Neural cell (in vitro differentiated cells): Measurements from ENCODE around the gene ZNRF4. TPM values are rescaled to one million over a fixed set of nuclear protein-coding genes. Genes with fewer than 3 reads are reported as not detected.

Experiments
- H2AFZ ChIP-seq: fragments of 200-600, 300-800 bp; sonication (generic), shearing (Covaris generic); 2 replicates; pipeline ENCODE4 v1.6.0; 2014; ENCODE audit warnings: low read depth, mild to moderate bottlenecking, antibody characterized with exemption, low read length, moderate library complexity
- H3F3A ChIP-seq: fragments of 200-600 bp; shearing (Covaris generic); 2 replicates; pipeline ENCODE4 v1.6.1; 2016; ENCODE audit warnings: mild to moderate bottlenecking, moderate library complexity, mixed read lengths, antibody characterized with exemption, low read length; ENCODE audit not compliant: insufficient read depth, poor library complexity, severe bottlenecking
- H3K27ac ChIP-seq: fragments of 200-600, 300-800 bp; sonication (generic), shearing (Covaris generic); 2 replicates; pipeline ENCODE4 v1.5.1; 2014; ENCODE audit warnings: mild to moderate bottlenecking, low read length, moderate library complexity
- H3K27me3 ChIP-seq: fragments of 300-800, 200-600 bp; sonication (generic), shearing (Covaris generic); 2 replicates; pipeline ENCODE4 v1.6.0; 2014; ENCODE audit warnings: mild to moderate bottlenecking, low read depth, low read length, moderate library complexity; ENCODE audit not compliant: insufficient read depth
- H3K36me3 ChIP-seq: fragments of 300-800, 200-600 bp; sonication (generic), shearing (Covaris generic); 2 replicates; pipeline ENCODE4 v1.5.1; 2014; ENCODE audit warnings: mild to moderate bottlenecking, antibody characterized with exemption, low read length, moderate library complexity; ENCODE audit not compliant: insufficient read depth
- H3K4me2 ChIP-seq: fragments of 300-800, 200-600 bp; sonication (generic), shearing (Covaris generic); 2 replicates; pipeline ENCODE4 v1.6.0; 2014; ENCODE audit warnings: mild to moderate bottlenecking, low read length
- H3K4me3 ChIP-seq: fragments of 300-800, 200-600 bp; sonication (generic), shearing (Covaris generic); 2 replicates; pipeline ENCODE4 v1.5.1; 2014; ENCODE audit warnings: mild to moderate bottlenecking, low read length, moderate library complexity
- H3K79me2 ChIP-seq: fragments of 200-600 bp; shearing (Covaris generic); replicated peaks from 2 replicates; pipeline ENCODE4 v1.6.0; 2014; ENCODE audit warnings: mild to moderate bottlenecking, low read length, moderate library complexity; ENCODE audit not compliant: insufficient read depth
- H3K9ac ChIP-seq: fragments of 300-800, 200-600 bp; sonication (generic), shearing (Covaris generic); 2 replicates; pipeline ENCODE4 v1.6.1; 2016; ENCODE audit warnings: mild to moderate bottlenecking, low read length, mixed read lengths
- H3K9me2 ChIP-seq: fragments of 200-600 bp; shearing (Covaris generic); 2 replicates; pipeline ENCODE4 v1.6.1; 2016; ENCODE audit warnings: mild to moderate bottlenecking, low read length, mixed read lengths; ENCODE audit not compliant: insufficient read depth
- H3K9me3 ChIP-seq: fragments of 200-600, 300-800 bp; sonication (generic), shearing (Covaris generic); 2 replicates; pipeline ENCODE4 v1.6.1; 2016; ENCODE audit warnings: mild to moderate bottlenecking, mixed run types, low read length, moderate library complexity, mixed read lengths
- H4K20me1 ChIP-seq: fragments of 200-600 bp; shearing (Covaris generic); 2 replicates; pipeline ENCODE4 v1.6.1; 2016; ENCODE audit warnings: mild to moderate bottlenecking, mixed run types; ENCODE audit not compliant: insufficient read depth
- EP300 ChIP-seq: fragments of 450-650 bp; conservative IDR thresholded peaks from 2 replicates; pipeline ENCODE4 v1.6.1; 2014; ENCODE audit warnings: antibody characterized with exemption, mild to moderate bottlenecking, moderate library complexity; ENCODE audit not compliant: poor library complexity, severe bottlenecking
- EZH2 ChIP-seq: fragments of 200-600, 300-800 bp; shearing (Covaris generic), sonication (generic); IDR thresholded peaks from 2 replicates; pipeline ENCODE4 v1.6.1; 2014; ENCODE audit warnings: antibody characterized with exemption, low read length, borderline replicate concordance, mild to moderate bottlenecking; ENCODE audit not compliant: insufficient read depth, poor library complexity, severe bottlenecking
- MXI1 ChIP-seq: fragments of 450-650 bp; conservative IDR thresholded peaks from 2 replicates; pipeline ENCODE4 v1.6.1; 2014; ENCODE audit warnings: antibody characterized with exemption, mild to moderate bottlenecking; ENCODE audit not compliant: poor library complexity, severe bottlenecking
- POLR2AphosphoS5 ChIP-seq: IDR thresholded peaks from 2 replicates; pipeline ENCODE4 v1.6.1; 2012
- RAD21 ChIP-seq: fragments of 450-650 bp; conservative IDR thresholded peaks from 2 replicates; pipeline ENCODE4 v1.6.1; 2014; ENCODE audit warnings: antibody characterized with exemption, mild to moderate bottlenecking, moderate library complexity
- SMC3 ChIP-seq: fragments of 450-650 bp; conservative IDR thresholded peaks from 2 replicates; pipeline ENCODE4 v1.6.1; 2014; ENCODE audit warnings: antibody characterized with exemption, mild to moderate bottlenecking, moderate library complexity; ENCODE audit not compliant: poor library complexity
- TAF1 ChIP-seq: IDR thresholded peaks from 2 replicates; pipeline ENCODE4 v1.6.1; 2012; ENCODE audit warnings: low read depth
- polyA plus RNA-seq: library from polyadenylated mRNA; depleted of rRNA; stranded (reverse); fragments of >200 nt; gene quantifications from 2 replicates; pipeline ENCODE4 v1.2.3, GENCODE V29; 2014
- TF ChIP-seq, protein P1 (sequence below): fragments of 450-650 bp; IDR thresholded peaks from 2 replicates; pipeline ENCODE4 v1.5.1; 2014; ENCODE audit warnings: antibody characterized with exemption, mild to moderate bottlenecking, moderate library complexity; ENCODE audit not compliant: poor library complexity, severe bottlenecking
- TF ChIP-seq, protein P2 (sequence below): IDR thresholded peaks from 2 replicates; pipeline ENCODE4 v1.6.1; 2012; ENCODE audit warnings: borderline replicate concordance

ZNRF4 gene
- polyA plus RNA-seq, 1 donor from 2014 or later: not detected

DNA sequence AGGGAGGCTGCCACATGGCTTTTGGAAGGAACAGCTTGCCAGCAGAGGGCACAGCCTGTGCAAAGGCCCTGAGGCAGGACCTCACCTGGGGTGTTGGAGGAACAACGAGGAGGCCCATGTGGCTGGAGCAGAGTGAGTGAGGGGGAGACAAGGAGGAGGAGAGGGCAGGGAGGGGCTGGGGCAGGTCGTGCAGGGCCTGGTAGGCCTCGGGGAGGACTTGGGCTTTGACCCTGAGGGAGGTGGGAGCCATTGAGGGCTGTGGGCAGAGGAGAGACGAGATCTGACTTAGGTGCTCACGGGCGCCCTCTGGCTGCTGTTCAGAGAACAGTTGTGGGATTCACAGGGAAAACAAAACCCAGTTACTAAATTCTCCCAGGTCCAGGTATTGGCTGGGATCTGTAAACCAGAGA, 25.2 kb downstream of the ZNRF4 start:
- H3K36me3 ChIP-seq: no peaks in the 10 kb centered on the region
- no peak overlapping the region for H3K4me3 ChIP-seq
- no peaks in the 10 kb centered on the region for H3K79me2 ChIP-seq
- no peaks in the 10 kb centered on the region for H3K9me2 ChIP-seq
- no peaks in the 10 kb centered on the region for H3K27me3 ChIP-seq
- H3K9ac ChIP-seq: no peak overlapping the region
- peaks cover 9% of the 10 kb centered on the region for H3F3A ChIP-seq
- no peaks in the 10 kb centered on the region for H3K9me3 ChIP-seq
- H3K27ac ChIP-seq: no peak overlapping the region
- TF ChIP-seq SMC3 (peak; percentile 25), RAD21 (no peak)
- TF ChIP-seq, protein P1, sequence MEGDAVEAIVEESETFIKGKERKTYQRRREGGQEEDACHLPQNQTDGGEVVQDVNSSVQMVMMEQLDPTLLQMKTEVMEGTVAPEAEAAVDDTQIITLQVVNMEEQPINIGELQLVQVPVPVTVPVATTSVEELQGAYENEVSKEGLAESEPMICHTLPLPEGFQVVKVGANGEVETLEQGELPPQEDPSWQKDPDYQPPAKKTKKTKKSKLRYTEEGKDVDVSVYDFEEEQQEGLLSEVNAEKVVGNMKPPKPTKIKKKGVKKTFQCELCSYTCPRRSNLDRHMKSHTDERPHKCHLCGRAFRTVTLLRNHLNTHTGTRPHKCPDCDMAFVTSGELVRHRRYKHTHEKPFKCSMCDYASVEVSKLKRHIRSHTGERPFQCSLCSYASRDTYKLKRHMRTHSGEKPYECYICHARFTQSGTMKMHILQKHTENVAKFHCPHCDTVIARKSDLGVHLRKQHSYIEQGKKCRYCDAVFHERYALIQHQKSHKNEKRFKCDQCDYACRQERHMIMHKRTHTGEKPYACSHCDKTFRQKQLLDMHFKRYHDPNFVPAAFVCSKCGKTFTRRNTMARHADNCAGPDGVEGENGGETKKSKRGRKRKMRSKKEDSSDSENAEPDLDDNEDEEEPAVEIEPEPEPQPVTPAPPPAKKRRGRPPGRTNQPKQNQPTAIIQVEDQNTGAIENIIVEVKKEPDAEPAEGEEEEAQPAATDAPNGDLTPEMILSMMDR: peak; percentile 27
- TF ChIP-seq, protein P2, sequence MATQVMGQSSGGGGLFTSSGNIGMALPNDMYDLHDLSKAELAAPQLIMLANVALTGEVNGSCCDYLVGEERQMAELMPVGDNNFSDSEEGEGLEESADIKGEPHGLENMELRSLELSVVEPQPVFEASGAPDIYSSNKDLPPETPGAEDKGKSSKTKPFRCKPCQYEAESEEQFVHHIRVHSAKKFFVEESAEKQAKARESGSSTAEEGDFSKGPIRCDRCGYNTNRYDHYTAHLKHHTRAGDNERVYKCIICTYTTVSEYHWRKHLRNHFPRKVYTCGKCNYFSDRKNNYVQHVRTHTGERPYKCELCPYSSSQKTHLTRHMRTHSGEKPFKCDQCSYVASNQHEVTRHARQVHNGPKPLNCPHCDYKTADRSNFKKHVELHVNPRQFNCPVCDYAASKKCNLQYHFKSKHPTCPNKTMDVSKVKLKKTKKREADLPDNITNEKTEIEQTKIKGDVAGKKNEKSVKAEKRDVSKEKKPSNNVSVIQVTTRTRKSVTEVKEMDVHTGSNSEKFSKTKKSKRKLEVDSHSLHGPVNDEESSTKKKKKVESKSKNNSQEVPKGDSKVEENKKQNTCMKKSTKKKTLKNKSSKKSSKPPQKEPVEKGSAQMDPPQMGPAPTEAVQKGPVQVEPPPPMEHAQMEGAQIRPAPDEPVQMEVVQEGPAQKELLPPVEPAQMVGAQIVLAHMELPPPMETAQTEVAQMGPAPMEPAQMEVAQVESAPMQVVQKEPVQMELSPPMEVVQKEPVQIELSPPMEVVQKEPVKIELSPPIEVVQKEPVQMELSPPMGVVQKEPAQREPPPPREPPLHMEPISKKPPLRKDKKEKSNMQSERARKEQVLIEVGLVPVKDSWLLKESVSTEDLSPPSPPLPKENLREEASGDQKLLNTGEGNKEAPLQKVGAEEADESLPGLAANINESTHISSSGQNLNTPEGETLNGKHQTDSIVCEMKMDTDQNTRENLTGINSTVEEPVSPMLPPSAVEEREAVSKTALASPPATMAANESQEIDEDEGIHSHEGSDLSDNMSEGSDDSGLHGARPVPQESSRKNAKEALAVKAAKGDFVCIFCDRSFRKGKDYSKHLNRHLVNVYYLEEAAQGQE: no peak
- no peak overlapping the region for H2AFZ ChIP-seq
- no peak overlapping the region for H3K4me2 ChIP-seq
- H4K20me1 ChIP-seq: no peaks in the 10 kb centered on the region

DNA sequence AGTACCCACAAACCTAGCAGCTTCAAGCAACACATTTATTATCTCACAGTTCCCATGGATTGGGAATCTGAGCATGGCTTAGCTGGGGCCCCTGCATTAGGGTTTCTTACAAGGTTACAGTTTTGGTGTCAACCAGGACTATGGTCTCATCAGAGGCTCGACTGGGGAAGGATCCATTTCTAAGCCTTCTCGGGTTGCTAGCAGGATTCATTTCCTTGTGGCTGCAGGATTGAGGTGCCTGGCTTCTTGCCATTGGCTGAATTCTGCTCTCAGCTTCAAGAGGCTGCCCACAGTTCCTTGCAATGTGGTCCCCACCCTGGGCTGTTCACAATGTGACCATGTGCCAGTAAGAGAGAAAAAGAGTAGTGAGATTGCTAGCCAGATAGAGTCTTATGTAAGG, 26.7 kb downstream of the ZNRF4 start:
- H3K9ac ChIP-seq: no peak overlapping the region

More for the DNA sequence above, 26.7 kb downstream of the ZNRF4 start:
- no peaks in the 10 kb centered on the region for H3K9me3 ChIP-seq
- H3K4me2 ChIP-seq: no peak overlapping the region
- H4K20me1 ChIP-seq: no peaks in the 10 kb centered on the region
- H3K9me2 ChIP-seq: no peaks in the 10 kb centered on the region
- no peak overlapping the region for H3K27ac ChIP-seq
- H2AFZ ChIP-seq: no peak overlapping the region
- H3K79me2 ChIP-seq: no peaks in the 10 kb centered on the region
- H3K27me3 ChIP-seq: no peaks in the 10 kb centered on the region
- TF ChIP-seq POLR2AphosphoS5 (no peak), TAF1 (no peak), RAD21 (no peak), EZH2 (no peak), SMC3 (no peak), MXI1 (no peak), EP300 (no peak)
- TF ChIP-seq, protein P2: no peak
- TF ChIP-seq, protein P1: no peak
- no peaks in the 10 kb centered on the region for H3K36me3 ChIP-seq
- peaks cover 10% of the 10 kb centered on the region for H3F3A ChIP-seq
- H3K4me3 ChIP-seq: no peak overlapping the region
